Neuronal stem cell (in vitro differentiated cells): ENCODE data around the gene KARS1.
A peak's percentile ranks its signal among the peaks of the same experiment; 100 is the strongest.

Experiments
- DNase-seq: peaks from one replicate; pipeline ENCODE4 v3.0.0-alpha.2; 2013; ENCODE audit warnings: low spot score
- H2AFZ ChIP-seq: one replicate; pipeline ENCODE4 v1.6.1; 2013; ENCODE audit warnings: mild to moderate bottlenecking, low read length, inconsistent platforms
- H2AK5ac ChIP-seq: 2 replicates; pipeline ENCODE4 v1.6.1; 2013; ENCODE audit warnings: low read depth, mild to moderate bottlenecking, inconsistent platforms, low read length, moderate library complexity, mixed read lengths
- H2BK120ac ChIP-seq: 2 replicates; pipeline ENCODE4 v1.6.1; 2013; ENCODE audit warnings: low read depth, mild to moderate bottlenecking, inconsistent platforms, low read length, moderate library complexity, mixed read lengths
- H2BK12ac ChIP-seq: one replicate; pipeline ENCODE4 v1.6.1; 2013; ENCODE audit warnings: low read length, inconsistent platforms
- H2BK15ac ChIP-seq: 2 replicates; pipeline ENCODE4 v1.6.1; 2013; ENCODE audit warnings: mild to moderate bottlenecking, low read length, inconsistent platforms, mixed read lengths
- H2BK5ac ChIP-seq: one replicate; pipeline ENCODE4 v1.6.1; 2013; ENCODE audit warnings: inconsistent platforms, mild to moderate bottlenecking, low read length, moderate library complexity
- H3K14ac ChIP-seq: one replicate; pipeline ENCODE4 v1.6.1; 2013; ENCODE audit warnings: low read length, inconsistent platforms
- H3K18ac ChIP-seq: 2 replicates; pipeline ENCODE4 v1.6.1; 2013; ENCODE audit warnings: low read length, inconsistent platforms
- H3K23ac ChIP-seq: 2 replicates; pipeline ENCODE4 v1.6.1; 2013; ENCODE audit warnings: low read depth, mild to moderate bottlenecking, mixed read lengths, low read length, inconsistent platforms; ENCODE audit not compliant: poor library complexity
- H3K27ac ChIP-seq: replicated peaks from 3 replicates; pipeline ENCODE4 v1.5.1; 2013; ENCODE audit warnings: low read length, inconsistent platforms
- H3K27me3 ChIP-seq, 3 experiments: 2 replicates each; pipeline ENCODE4 v1.6.1; 2013; ENCODE audit warnings: low read length in 3 of 3, mild to moderate bottlenecking in 2 of 3, inconsistent platforms in 1 of 3, low read depth in 1 of 3, mixed read lengths in 1 of 3, moderate library complexity in 1 of 3; ENCODE audit not compliant: control insufficient read depth in 3 of 3, insufficient read depth in 3 of 3
- H3K36me3 ChIP-seq, 2 donors: replicated peaks in 1 of 2; 2 replicates each; pipeline ENCODE4 v1.6.1; 2013; ENCODE audit warnings: low read length in 2 of 2; ENCODE audit not compliant: control insufficient read depth in 2 of 2, insufficient read depth in 2 of 2
- H3K4ac ChIP-seq: 2 replicates; pipeline ENCODE4 v1.6.1; 2013; ENCODE audit warnings: inconsistent platforms, mild to moderate bottlenecking, low read length, moderate library complexity
- H3K4me1 ChIP-seq, 2 donors: 1 replicate in 1 of 2; 2 replicates in 1 of 2; pipeline ENCODE4 v1.6.1; 2013; ENCODE audit warnings: low read length in 2 of 2, low read depth in 1 of 2; ENCODE audit not compliant: control insufficient read depth in 2 of 2, insufficient read depth in 1 of 2
- H3K4me2 ChIP-seq: one replicate; pipeline ENCODE4 v1.6.1; 2013; ENCODE audit warnings: mild to moderate bottlenecking, low read length, inconsistent platforms; ENCODE audit not compliant: insufficient read depth, poor library complexity, severe bottlenecking
- H3K4me3 ChIP-seq, 2 donors: 2 replicates each; pipeline ENCODE4 v1.5.1; 2013; ENCODE audit warnings: low read length in 2 of 2, mild to moderate bottlenecking in 2 of 2, inconsistent platforms in 1 of 2, moderate library complexity in 1 of 2
- H3K79me1 ChIP-seq: one replicate; pipeline ENCODE4 v1.6.1; 2013; ENCODE audit warnings: low read depth, mild to moderate bottlenecking, inconsistent platforms, low read length, moderate library complexity
- H3K9ac ChIP-seq: one replicate; pipeline ENCODE4 v1.6.1; 2013; ENCODE audit warnings: mild to moderate bottlenecking, low read depth, low read length, inconsistent platforms; ENCODE audit not compliant: poor library complexity
- H3K9me3 ChIP-seq, 2 donors: replicated peaks in 1 of 2; 2 replicates each; pipeline versions ENCODE3 to v1.6.1; 2013; ENCODE audit warnings: low read length in 2 of 2, mild to moderate bottlenecking in 2 of 2, inconsistent platforms in 1 of 2, low read depth in 1 of 2, mixed read lengths in 1 of 2, moderate library complexity in 1 of 2; ENCODE audit not compliant: control insufficient read depth in 2 of 2, insufficient read depth in 1 of 2
- H4K8ac ChIP-seq: one replicate; pipeline ENCODE4 v1.6.1; 2013; ENCODE audit warnings: low read depth, mild to moderate bottlenecking, inconsistent platforms, low read length, moderate library complexity
- H4K91ac ChIP-seq: one replicate; pipeline ENCODE4 v1.6.1; 2013; ENCODE audit warnings: low read length, low read depth, mild to moderate bottlenecking, inconsistent platforms; ENCODE audit not compliant: poor library complexity
- WGBS, 2 donors: extraction: QIAGEN DNeasy Blood & Tissue Kit; methylation state at CpG; one replicate each; pipeline ENCODE4 v1.1.7; 2013; ENCODE audit warnings: missing lambda C conversion rate in 2 of 2, mixed read lengths in 1 of 2; ENCODE audit not compliant: insufficient read length in 2 of 2, insufficient replicate concordance in 1 of 2; ENCODE audit errors: extremely low coverage in 2 of 2; 5-methylcytosine and 5-hydroxymethylcytosine counted together

The KARS1 gene

GRCh38 chr16:75632857-75633256 lies 14.6 kb downstream of the KARS1 start:
- Histone ChIP-seq H2BK12ac (no peak overlapping the region), H2BK5ac (no peak overlapping the region), H3K27me3 (no peaks in the 10 kb centered on the region), H3K23ac (no peak overlapping the region), H4K91ac (no peak overlapping the region), H2AFZ (no peak overlapping the region), H3K79me1 (peaks cover 2% of the 10 kb centered on the region), H3K9me3 (no peaks in the 10 kb centered on the region), H3K4me2 (no peak overlapping the region), H3K9ac (no peak overlapping the region), H4K8ac (no peak overlapping the region), H2BK15ac (no peak overlapping the region), H3K36me3 (peaks cover 52 to 97% of the 10 kb centered on the region in 2 donors), H3K4ac (no peak overlapping the region), H3K4me3 (no peak overlapping the region), H3K18ac (no peak overlapping the region), H3K27ac (no peak overlapping the region), H3K4me1 (no peaks in the 10 kb centered on the region), H2AK5ac (no peak overlapping the region), H3K14ac (no peak overlapping the region), H2BK120ac (no peak overlapping the region)
- DNase-seq, result no peak
- no CpG with 5 or more reads among the region's 8 CpGs for WGBS, 2 donors

- no peak overlapping the region for H2BK15ac ChIP-seq
- DNase-seq, result no peak
- no peak overlapping the region for H2AK5ac ChIP-seq
- no peaks in the 10 kb centered on the region for H3K4me1 ChIP-seq
- H3K9me3 ChIP-seq, result no peaks in the 10 kb centered on the region
- no peak overlapping the region for H3K23ac ChIP-seq
- no peak overlapping the region for H3K4ac ChIP-seq
- no peak overlapping the region for H4K8ac ChIP-seq
- no peak overlapping the region for H4K91ac ChIP-seq
- no peak overlapping the region for H2BK12ac ChIP-seq
- no peak overlapping the region for H3K18ac ChIP-seq
- peaks cover 61 to 94% of the 10 kb centered on the region in 2 donors for H3K36me3 ChIP-seq
- H3K79me1 ChIP-seq, result no peaks in the 10 kb centered on the region
- no peak overlapping the region for H3K14ac ChIP-seq
- H2AFZ ChIP-seq, result no peak overlapping the region
- H3K9ac ChIP-seq, result no peak overlapping the region
- no peaks in the 10 kb centered on the region for H3K27me3 ChIP-seq
- peak overlapping the region in 1 of 2 donors; percentile 3 for H3K4me3 ChIP-seq
- WGBS, 2 donors, result no CpG with 5 or more reads among the region's 3 CpGs
- H2BK120ac ChIP-seq, result no peak overlapping the region
- no peak overlapping the region for H3K4me2 ChIP-seq
- no peak overlapping the region for H2BK5ac ChIP-seq
- no peak overlapping the region for H3K27ac ChIP-seq
Observed at GRCh38 chr16:75630052-75630451, 17.4 kb downstream of the KARS1 start.

- Histone ChIP-seq H3K9ac (no peak overlapping the region), H3K27ac (no peak overlapping the region), H2BK120ac (no peak overlapping the region), H2BK12ac (no peak overlapping the region), H3K4ac (no peak overlapping the region), H2BK15ac (no peak overlapping the region), H3K4me2 (no peak overlapping the region), H2AK5ac (no peak overlapping the region), H2BK5ac (no peak overlapping the region), H2AFZ (no peak overlapping the region), H4K8ac (no peak overlapping the region), H3K36me3 (peaks cover 60 to 85% of the 10 kb centered on the region in 2 donors), H3K23ac (no peak overlapping the region), H3K79me1 (no peaks in the 10 kb centered on the region), H4K91ac (no peak overlapping the region), H3K27me3 (no peaks in the 10 kb centered on the region), H3K14ac (no peak overlapping the region), H3K4me1 (no peaks in the 10 kb centered on the region), H3K4me3 (no peak overlapping the region), H3K9me3 (no peaks in the 10 kb centered on the region), H3K18ac (no peak overlapping the region)
- WGBS, 2 donors, result no CpG with 5 or more reads among the region's 10 CpGs
- DNase-seq, result no peak
Observed at GRCh38 chr16:75629132-75629531, 18.3 kb downstream of the KARS1 start.

- Histone ChIP-seq H3K4me1 (no peaks in the 10 kb centered on the region), H2BK120ac (no peak overlapping the region), H2BK5ac (no peak overlapping the region), H3K4me3 (no peak overlapping the region), H3K18ac (no peak overlapping the region), H4K91ac (no peak overlapping the region), H3K27ac (no peak overlapping the region), H3K4me2 (no peak overlapping the region), H2AFZ (no peak overlapping the region), H3K9me3 (no peaks in the 10 kb centered on the region), H3K79me1 (no peaks in the 10 kb centered on the region), H3K23ac (no peak overlapping the region), H4K8ac (no peak overlapping the region), H2BK15ac (no peak overlapping the region), H3K4ac (no peak overlapping the region), H3K14ac (no peak overlapping the region), H2BK12ac (no peak overlapping the region), H2AK5ac (no peak overlapping the region), H3K36me3 (peaks cover 57 to 77% of the 10 kb centered on the region in 2 donors), H3K9ac (no peak overlapping the region), H3K27me3 (no peaks in the 10 kb centered on the region)
- no peak for DNase-seq
- no CpG with 5 or more reads among the region's 4 CpGs for WGBS, 2 donors
Observed at GRCh38 chr16:75628351-75628750, 19.1 kb downstream of the KARS1 start.
